Ascending aorta (tissue), 2 donors: ENCODE measurements around the gene MYPN. TPM values are rescaled to one million over a fixed set of nuclear protein-coding genes. Genes with fewer than 3 reads are reported as not detected.
"Not testable (repeated sequence)": the region's sequence is repeated elsewhere in the genome, so short reads cannot be mapped to it uniquely, and the experiment has no call there.

Experiments
- DNase-seq, 2 donors: peaks; one replicate each; pipeline ENCODE4 v3.0.0-alpha.2; 2019; ENCODE audit warnings: low spot score in 2 of 2
- H3K27ac ChIP-seq, 2 donors: fragments of 200-600 bp; sonication (generic); one replicate each; pipeline ENCODE4 v1.5.1; 2016 to 2017; ENCODE audit warnings: mild to moderate bottlenecking in 1 of 2
- H3K27me3 ChIP-seq: fragments of 200-600 bp; sonication (generic); one replicate; pipeline ENCODE4 v1.5.1; 2017
- H3K36me3 ChIP-seq, 2 donors: fragments of 200-600 bp; sonication (generic); one replicate each; pipeline ENCODE4 v1.5.1; 2016
- H3K4me1 ChIP-seq, 2 donors: fragments of 200-600 bp; sonication (generic); one replicate each; pipeline ENCODE4 v1.5.1; 2016 to 2017; ENCODE audit warnings: mild to moderate bottlenecking in 1 of 2
- H3K4me3 ChIP-seq, 2 donors: fragments of 200-600 bp; sonication (generic); one replicate each; pipeline ENCODE4 v1.5.1; 2016 to 2017; ENCODE audit warnings: mild to moderate bottlenecking in 1 of 2
- H3K9me3 ChIP-seq, 2 donors: fragments of 200-600 bp; sonication (generic); one replicate each; pipeline ENCODE4 v1.5.1; 2016
- CTCF ChIP-seq, 3 experiments: fragments of 200-600 bp in 2 of 3; fragments of 450-650 bp in 1 of 3; sonication (generic) in 2 of 3; IDR thresholded peaks; one replicate each; pipeline ENCODE4 v1.5.1; 2016 to 2019; ENCODE audit warnings: antibody characterized with exemption in 3 of 3, mild to moderate bottlenecking in 1 of 3, moderate library complexity in 1 of 3
- intact Hi-C: fragments of 100-400 bp; cut with DNase I; formaldehyde crosslinking; loops from one replicate; pipeline ENCODE4 v1.15.1; 2023
- total RNA-seq: library from RNA; depleted of rRNA; stranded (reverse); fragments of >200 nt; gene quantifications from one replicate; pipeline ENCODE4 v1.1.0, GENCODE V29; 2016

The MYPN gene
- total RNA-seq, 1 donor from 2014 or later, result not detected

- H3K4me1 ChIP-seq, result peaks cover 0 to 9% of the 10 kb centered on the region in 2 donors
- peak overlapping the region; percentile 16 to 18 for H3K4me3 ChIP-seq
- H3K27ac ChIP-seq, result peak overlapping the region; percentile 47 to 51
- intact Hi-C loops, result loop anchor here (1.0 to 10.0 kb wide), 3 partner anchors 17 to 269 kb away; partner anchors contain the start of genes HERC4 and SIRT1
- peak; percentile 11 to 84 for DNase-seq
- no peaks in the 10 kb centered on the region for H3K36me3 ChIP-seq
- no peaks in the 10 kb centered on the region for H3K27me3 ChIP-seq
- TF ChIP-seq CTCF (IDR thresholded peaks at IDR 0.05), result no peak
- no peaks in the 10 kb centered on the region for H3K9me3 ChIP-seq
These were observed 44.4 kb downstream of the MYPN start for GRCh38 chr10:68153473-68154210.

GRCh38 chr10:68154211-68154497 is 44.9 kb downstream of the MYPN start:
- no peaks in the 10 kb centered on the region for H3K27me3 ChIP-seq
- peaks cover 0 to 9% of the 10 kb centered on the region in 2 donors for H3K4me1 ChIP-seq
- TF ChIP-seq CTCF (IDR thresholded peaks at IDR 0.05), result no peak
- H3K4me3 ChIP-seq, result peak overlapping the region; percentile 16 to 18
- DNase-seq, result no peak
- peak overlapping the region in 1 of 2 donors; percentile 47 for H3K27ac ChIP-seq
- intact Hi-C loops, result loop anchor here (2.0 to 10.0 kb wide), 2 partner anchors 79 to 269 kb away; partner anchors contain the start of genes HERC4 and SIRT1
- no peaks in the 10 kb centered on the region for H3K36me3 ChIP-seq
- H3K9me3 ChIP-seq, result no peaks in the 10 kb centered on the region

GRCh38 chr10:68155615-68156210 is 46.4 kb downstream of the MYPN start:
- DNase-seq, result no peak
- intact Hi-C loops, result loop anchor here (1.0 to 10.0 kb wide), 4 partner anchors 72 to 301 kb away; partner anchors contain the start of genes HERC4 and SIRT1
- H3K9me3 ChIP-seq, result no peaks in the 10 kb centered on the region
- H3K4me1 ChIP-seq, result peaks cover 0 to 9% of the 10 kb centered on the region in 2 donors
- no peaks in the 10 kb centered on the region for H3K27me3 ChIP-seq
- no peak overlapping the region for H3K27ac ChIP-seq
- H3K4me3 ChIP-seq, result no peak overlapping the region
- TF ChIP-seq CTCF (IDR thresholded peaks at IDR 0.05), result no peak
- no peaks in the 10 kb centered on the region for H3K36me3 ChIP-seq

- peak; percentile 59 to 79 (median 69) for TF ChIP-seq CTCF (IDR thresholded peaks at IDR 0.05)
- intact Hi-C loops, result loop anchor here (2.0 to 10.0 kb wide), 2 partner anchors 272 to 302 kb away; partner anchors contain the start of gene SIRT1
- Histone ChIP-seq H3K36me3 (no peaks in the 10 kb centered on the region), H3K4me3 (no peak overlapping the region), H3K4me1 (peaks cover 0 to 9% of the 10 kb centered on the region in 2 donors), H3K27me3 (no peaks in the 10 kb centered on the region), H3K27ac (no peak overlapping the region), H3K9me3 (no peaks in the 10 kb centered on the region)
- DNase-seq, result peak in 1 of 2 donors; percentile 81
These were observed 47.3 kb downstream of the MYPN start for GRCh38 chr10:68156373-68157185.

- not testable (repeated sequence) for H3K27me3 ChIP-seq, H3K4me3 ChIP-seq, H3K36me3 ChIP-seq, H3K4me1 ChIP-seq, H3K9me3 ChIP-seq, H3K27ac ChIP-seq, DNase-seq
- intact Hi-C loops, result loop anchor here (2.0 to 10.0 kb wide), 2 partner anchors 273 to 303 kb away; partner anchors contain the start of gene SIRT1
These were observed 48.2 kb downstream of the MYPN start for GRCh38 chr10:68157522-68157921.
